Measurements from ENCODE around the gene KLF9.
A peak's percentile ranks its signal among the peaks of the same experiment; 100 is the strongest.

The KLF9 gene

DNA sequence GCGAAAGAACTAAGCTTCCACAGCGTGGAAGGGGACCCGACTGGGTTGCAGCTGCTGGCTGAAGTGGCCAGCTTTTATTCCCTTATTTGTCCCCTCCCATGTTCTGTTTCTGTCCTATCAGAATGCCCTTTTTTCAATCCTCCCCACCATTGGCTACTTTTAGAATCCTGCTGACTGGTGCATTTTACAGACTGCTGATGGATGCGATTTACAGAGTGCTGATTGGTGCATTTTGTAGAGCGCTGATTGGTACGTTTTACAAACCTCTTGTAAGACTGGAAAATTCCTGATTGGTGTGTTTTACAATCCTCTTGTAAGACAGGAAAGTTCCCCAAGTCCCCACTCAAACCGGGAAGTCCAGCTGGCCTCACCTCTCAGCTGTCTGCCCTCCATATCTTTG is 50.7 kb downstream of the KLF9 start:
- H3K4me3 ChIP-seq (ENCODE audit: low read depth, low read length): no peak overlapping the region
- TF ChIP-seq, protein P1, sequence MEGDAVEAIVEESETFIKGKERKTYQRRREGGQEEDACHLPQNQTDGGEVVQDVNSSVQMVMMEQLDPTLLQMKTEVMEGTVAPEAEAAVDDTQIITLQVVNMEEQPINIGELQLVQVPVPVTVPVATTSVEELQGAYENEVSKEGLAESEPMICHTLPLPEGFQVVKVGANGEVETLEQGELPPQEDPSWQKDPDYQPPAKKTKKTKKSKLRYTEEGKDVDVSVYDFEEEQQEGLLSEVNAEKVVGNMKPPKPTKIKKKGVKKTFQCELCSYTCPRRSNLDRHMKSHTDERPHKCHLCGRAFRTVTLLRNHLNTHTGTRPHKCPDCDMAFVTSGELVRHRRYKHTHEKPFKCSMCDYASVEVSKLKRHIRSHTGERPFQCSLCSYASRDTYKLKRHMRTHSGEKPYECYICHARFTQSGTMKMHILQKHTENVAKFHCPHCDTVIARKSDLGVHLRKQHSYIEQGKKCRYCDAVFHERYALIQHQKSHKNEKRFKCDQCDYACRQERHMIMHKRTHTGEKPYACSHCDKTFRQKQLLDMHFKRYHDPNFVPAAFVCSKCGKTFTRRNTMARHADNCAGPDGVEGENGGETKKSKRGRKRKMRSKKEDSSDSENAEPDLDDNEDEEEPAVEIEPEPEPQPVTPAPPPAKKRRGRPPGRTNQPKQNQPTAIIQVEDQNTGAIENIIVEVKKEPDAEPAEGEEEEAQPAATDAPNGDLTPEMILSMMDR (IDR thresholded peaks at IDR 0.05; ENCODE audit: borderline replicate concordance, insufficient read depth, low read depth, low read length): no peak

DNA sequence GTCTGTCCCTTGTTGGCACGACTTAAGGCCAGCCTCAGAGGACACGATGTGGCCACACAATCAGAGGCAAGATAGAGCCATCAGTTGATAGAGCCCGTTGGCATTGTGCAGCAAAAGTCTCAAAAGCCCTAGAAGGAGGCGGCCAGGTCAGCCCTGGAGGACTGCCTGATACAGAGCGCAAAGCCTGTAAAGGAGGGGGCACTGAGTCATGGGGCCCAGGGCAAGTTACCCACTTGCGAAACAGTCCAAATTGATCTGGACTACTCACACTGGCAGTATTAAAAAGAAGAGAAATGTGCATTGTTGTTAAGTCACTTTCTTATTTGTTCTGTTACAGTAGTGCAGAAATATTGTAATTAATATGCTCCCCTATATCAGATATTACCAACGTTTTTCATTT is 51.5 kb downstream of the KLF9 start:
- TF ChIP-seq, protein P1 (IDR thresholded peaks at IDR 0.05; ENCODE audit: borderline replicate concordance, insufficient read depth, low read depth, low read length): no peak
- H3K4me3 ChIP-seq (ENCODE audit: low read depth, low read length): no peak overlapping the region

DNA sequence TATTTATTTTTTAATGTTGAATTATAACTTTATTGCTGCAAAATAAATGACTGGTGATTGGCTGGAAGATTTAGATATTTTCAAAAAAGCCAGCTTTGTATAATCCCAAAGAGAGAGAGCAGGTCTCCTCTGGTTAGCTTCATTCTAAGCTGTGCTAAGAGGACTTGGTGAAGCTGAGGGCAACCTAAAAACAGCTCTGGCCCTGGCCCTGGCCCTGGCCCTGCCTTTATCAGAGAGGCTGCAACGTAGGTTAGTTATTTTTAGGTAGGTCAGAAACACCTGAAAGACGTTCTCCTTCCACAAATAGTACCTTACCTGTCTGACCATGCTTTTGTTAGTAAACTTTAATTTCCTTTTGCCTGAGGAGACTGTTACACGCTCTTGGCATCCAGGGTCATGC is 58.7 kb downstream of the KLF9 start:
- TF ChIP-seq, protein P1 (IDR thresholded peaks at IDR 0.05; ENCODE audit: borderline replicate concordance, insufficient read depth, low read depth, low read length): no peak

DNA sequence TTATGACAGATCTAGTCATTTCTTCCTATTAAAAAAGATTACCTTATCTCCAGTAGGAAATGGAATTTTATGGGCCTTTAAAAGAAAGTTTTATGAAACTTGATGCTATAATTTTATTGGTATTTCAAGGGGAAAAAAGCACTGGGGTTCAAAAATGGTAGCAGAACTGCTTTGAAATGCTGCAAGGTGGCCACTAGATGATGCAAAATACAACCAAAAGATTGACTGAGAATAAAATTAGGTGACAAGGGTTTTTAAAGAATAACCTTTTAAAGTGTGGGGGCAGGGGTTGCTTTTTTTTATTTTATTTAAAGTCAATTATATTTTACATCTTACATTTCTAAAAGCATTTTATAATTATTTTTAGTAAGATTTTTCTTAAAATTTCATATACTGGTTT is 61.7 kb downstream of the KLF9 start:
- TF ChIP-seq, protein P1 (IDR thresholded peaks at IDR 0.05; ENCODE audit: borderline replicate concordance, insufficient read depth, low read depth, low read length): peak; percentile 32; the same call in 1 of the 2 replicates
- no peak overlapping the region for H3K4me3 ChIP-seq (ENCODE audit: low read depth, low read length)

More for the DNA sequence above, 58.7 kb downstream of the KLF9 start:
- no peak overlapping the region for H3K4me3 ChIP-seq (ENCODE audit: low read depth, low read length)

DNA sequence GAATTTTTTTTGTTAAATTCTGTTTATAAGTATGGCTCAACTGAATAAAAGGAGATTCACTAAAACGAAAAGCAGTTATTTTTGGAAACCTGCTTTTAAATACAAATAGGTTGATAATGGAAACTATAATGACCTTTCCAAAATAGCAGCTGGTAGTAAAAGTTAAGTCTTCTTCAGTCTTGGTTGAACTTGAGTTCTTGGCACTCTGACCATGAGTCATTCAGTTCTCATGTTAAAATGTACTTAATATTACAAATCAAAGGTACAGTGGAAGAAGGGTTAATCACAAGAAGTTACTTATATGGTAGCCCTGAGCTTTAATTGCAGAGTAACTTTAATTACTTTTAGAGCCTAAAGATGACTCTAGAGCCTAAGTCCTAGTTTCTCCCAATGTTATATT is 62.1 kb downstream of the KLF9 start:
- TF ChIP-seq, protein P1 (IDR thresholded peaks at IDR 0.05; ENCODE audit: borderline replicate concordance, insufficient read depth, low read depth, low read length): no peak
- no peak overlapping the region for H3K4me3 ChIP-seq (ENCODE audit: low read depth, low read length)

DNA sequence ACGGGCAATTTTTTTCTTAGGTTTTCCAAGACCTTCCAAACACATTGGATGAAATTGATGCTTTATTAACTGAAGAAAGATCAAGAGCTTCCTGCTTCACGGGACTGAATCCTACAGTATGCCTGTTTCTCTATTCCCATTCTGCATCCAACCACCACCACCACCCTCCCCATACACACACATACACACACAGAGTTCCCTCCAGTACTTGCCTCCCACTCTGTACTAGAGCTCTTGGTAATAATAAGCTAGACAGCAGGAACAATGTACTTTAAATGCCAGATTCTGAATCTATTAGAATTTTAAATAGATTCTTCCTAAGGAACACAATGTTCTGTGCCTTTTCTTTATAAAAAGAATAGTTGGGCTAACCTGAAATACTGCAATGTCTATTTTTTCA is 67.4 kb downstream of the KLF9 start:
- TF ChIP-seq, protein P1 (IDR thresholded peaks at IDR 0.05; ENCODE audit: borderline replicate concordance, insufficient read depth, low read depth, low read length): no peak
- no peak overlapping the region for H3K4me3 ChIP-seq (ENCODE audit: low read depth, low read length)

DNA sequence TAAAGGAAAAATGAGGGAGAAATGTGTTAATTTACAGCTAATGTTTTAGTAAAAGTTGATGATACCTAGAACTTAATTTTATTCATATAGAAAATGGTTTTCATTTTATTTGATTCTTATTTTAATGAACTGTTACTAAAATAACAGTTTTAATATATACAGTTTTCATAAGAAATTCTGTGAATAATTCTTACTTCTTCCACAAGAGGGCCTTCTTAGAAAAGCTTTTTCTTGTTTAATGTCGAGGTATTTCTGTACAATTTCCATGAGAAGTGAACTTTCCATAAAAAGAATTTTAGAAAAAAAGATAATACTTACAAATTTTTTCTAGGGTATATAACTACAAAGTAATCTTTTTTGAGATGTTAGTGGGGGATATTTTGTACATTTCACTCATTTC is 73.9 kb downstream of the KLF9 start:
- TF ChIP-seq, protein P1 (IDR thresholded peaks at IDR 0.05; ENCODE audit: borderline replicate concordance, insufficient read depth, low read depth, low read length): no peak
- no peak overlapping the region for H3K4me3 ChIP-seq (ENCODE audit: low read depth, low read length)

All from GM12875 (cell line).